ENCODE results near the gene ARHGAP30.

ARHGAP30 gene

DNA sequence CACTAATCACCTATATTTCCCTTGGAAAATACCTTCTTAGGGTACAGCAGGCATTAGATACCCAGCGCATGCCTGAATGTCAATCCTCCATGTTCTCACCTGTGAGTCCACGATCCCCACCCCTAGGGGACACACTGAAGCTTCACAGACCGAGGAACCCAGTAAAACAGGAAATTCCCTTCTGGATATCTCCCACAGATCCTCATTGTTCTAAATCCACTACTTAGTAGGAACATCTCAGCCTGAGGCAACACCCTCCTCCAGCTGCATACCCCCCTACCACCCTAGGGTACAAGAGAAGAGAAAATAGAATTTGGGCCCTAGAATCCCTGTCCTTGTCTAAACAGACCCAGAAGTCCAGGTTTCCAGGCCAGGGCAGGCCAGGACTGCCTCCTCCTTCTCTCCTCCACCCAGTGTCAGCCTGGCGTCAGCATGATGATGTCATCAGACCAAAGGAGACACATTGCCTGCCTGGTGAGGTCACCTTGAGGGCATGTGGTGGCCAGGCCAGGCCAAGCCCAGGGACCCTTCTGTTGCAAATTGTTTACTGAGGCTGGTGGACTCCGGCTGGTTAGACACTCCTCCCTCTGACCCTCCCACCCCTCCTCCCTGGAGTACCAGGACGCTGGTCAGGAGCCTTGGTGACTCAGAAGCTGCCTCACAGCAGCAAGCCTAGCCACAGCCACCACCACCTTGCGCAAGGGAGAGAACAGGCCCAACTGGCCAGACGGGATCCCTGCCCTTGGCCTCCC is 13.5 kb upstream of the ARHGAP30 start:
- TF ChIP-seq CREB1 (IDR thresholded peaks at IDR 0.05; ENCODE audit: low read depth): peak; percentile 73
- peak; percentile 59; the same call in 1 of the 2 replicates for TF ChIP-seq FOXM1 (IDR thresholded peaks at IDR 0.05; ENCODE audit: borderline replicate concordance, low read depth)
- TF ChIP-seq RAD21 (IDR thresholded peaks at IDR 0.05; ENCODE audit: low read depth): no peak; the same call in 1 of the 2 replicates
- no peak for TF ChIP-seq TAF1 (IDR thresholded peaks at IDR 0.05; ENCODE audit: low read depth)
- TF ChIP-seq YY1 (IDR thresholded peaks at IDR 0.05; ENCODE audit: low read depth): peak; percentile 62
- TF ChIP-seq TCF12 (IDR thresholded peaks at IDR 0.05; ENCODE audit: low read depth): peak; percentile 93
- peak; percentile 77 for TF ChIP-seq EP300 (IDR thresholded peaks at IDR 0.05; ENCODE audit: borderline replicate concordance)
- 0 out of 2 replicates have a peak, but pooled peaks have one; percentile 38 for TF ChIP-seq USF1 (IDR thresholded peaks at IDR 0.05)
- peak; percentile 99 for TF ChIP-seq CEBPB (IDR thresholded peaks at IDR 0.05)
- TF ChIP-seq, protein P1, sequence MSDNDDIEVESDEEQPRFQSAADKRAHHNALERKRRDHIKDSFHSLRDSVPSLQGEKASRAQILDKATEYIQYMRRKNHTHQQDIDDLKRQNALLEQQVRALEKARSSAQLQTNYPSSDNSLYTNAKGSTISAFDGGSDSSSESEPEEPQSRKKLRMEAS (IDR thresholded peaks at IDR 0.05): peak; percentile 48; the same call in 1 of the 2 replicates
- peak; percentile 77 for TF ChIP-seq TEAD4 (IDR thresholded peaks at IDR 0.05)
- TF ChIP-seq, protein P2, sequence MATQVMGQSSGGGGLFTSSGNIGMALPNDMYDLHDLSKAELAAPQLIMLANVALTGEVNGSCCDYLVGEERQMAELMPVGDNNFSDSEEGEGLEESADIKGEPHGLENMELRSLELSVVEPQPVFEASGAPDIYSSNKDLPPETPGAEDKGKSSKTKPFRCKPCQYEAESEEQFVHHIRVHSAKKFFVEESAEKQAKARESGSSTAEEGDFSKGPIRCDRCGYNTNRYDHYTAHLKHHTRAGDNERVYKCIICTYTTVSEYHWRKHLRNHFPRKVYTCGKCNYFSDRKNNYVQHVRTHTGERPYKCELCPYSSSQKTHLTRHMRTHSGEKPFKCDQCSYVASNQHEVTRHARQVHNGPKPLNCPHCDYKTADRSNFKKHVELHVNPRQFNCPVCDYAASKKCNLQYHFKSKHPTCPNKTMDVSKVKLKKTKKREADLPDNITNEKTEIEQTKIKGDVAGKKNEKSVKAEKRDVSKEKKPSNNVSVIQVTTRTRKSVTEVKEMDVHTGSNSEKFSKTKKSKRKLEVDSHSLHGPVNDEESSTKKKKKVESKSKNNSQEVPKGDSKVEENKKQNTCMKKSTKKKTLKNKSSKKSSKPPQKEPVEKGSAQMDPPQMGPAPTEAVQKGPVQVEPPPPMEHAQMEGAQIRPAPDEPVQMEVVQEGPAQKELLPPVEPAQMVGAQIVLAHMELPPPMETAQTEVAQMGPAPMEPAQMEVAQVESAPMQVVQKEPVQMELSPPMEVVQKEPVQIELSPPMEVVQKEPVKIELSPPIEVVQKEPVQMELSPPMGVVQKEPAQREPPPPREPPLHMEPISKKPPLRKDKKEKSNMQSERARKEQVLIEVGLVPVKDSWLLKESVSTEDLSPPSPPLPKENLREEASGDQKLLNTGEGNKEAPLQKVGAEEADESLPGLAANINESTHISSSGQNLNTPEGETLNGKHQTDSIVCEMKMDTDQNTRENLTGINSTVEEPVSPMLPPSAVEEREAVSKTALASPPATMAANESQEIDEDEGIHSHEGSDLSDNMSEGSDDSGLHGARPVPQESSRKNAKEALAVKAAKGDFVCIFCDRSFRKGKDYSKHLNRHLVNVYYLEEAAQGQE (IDR thresholded peaks at IDR 0.05; ENCODE audit: low read depth): no peak
- peak; percentile 80 for TF ChIP-seq NFIC (IDR thresholded peaks at IDR 0.05)

GRCh38 chr1:161082483-161082882 is 12.8 kb upstream of the ARHGAP30 start:
- TF ChIP-seq CREB1 (IDR thresholded peaks at IDR 0.05; ENCODE audit: low read depth): no peak
- TF ChIP-seq NFIC (IDR thresholded peaks at IDR 0.05): no peak
- TF ChIP-seq USF1 (IDR thresholded peaks at IDR 0.05): no peak
- no peak for TF ChIP-seq TEAD4 (IDR thresholded peaks at IDR 0.05)
- no peak for TF ChIP-seq ZBTB7A (IDR thresholded peaks at IDR 0.05; ENCODE audit: low read depth)
- no peak for TF ChIP-seq TCF12 (IDR thresholded peaks at IDR 0.05; ENCODE audit: low read depth)
- TF ChIP-seq, protein P1 (IDR thresholded peaks at IDR 0.05): no peak
- TF ChIP-seq, protein P2 (IDR thresholded peaks at IDR 0.05; ENCODE audit: low read depth): no peak
- TF ChIP-seq EGR1 (IDR thresholded peaks at IDR 0.05): no peak
- TF ChIP-seq EP300 (IDR thresholded peaks at IDR 0.05; ENCODE audit: borderline replicate concordance): no peak
- no peak for TF ChIP-seq RAD21 (IDR thresholded peaks at IDR 0.05; ENCODE audit: low read depth)
- TF ChIP-seq TAF1 (IDR thresholded peaks at IDR 0.05; ENCODE audit: low read depth): no peak
- no peak for TF ChIP-seq YY1 (IDR thresholded peaks at IDR 0.05; ENCODE audit: low read depth)
- TF ChIP-seq FOXM1 (IDR thresholded peaks at IDR 0.05; ENCODE audit: borderline replicate concordance, low read depth): no peak
- TF ChIP-seq CEBPB (IDR thresholded peaks at IDR 0.05): no peak

GRCh38 chr1:161081519-161081918 is 11.8 kb upstream of the ARHGAP30 start:
- TF ChIP-seq USF1 (IDR thresholded peaks at IDR 0.05) (no peak), TAF1 (IDR thresholded peaks at IDR 0.05; ENCODE audit: low read depth) (no peak), TCF12 (IDR thresholded peaks at IDR 0.05; ENCODE audit: low read depth) (no peak)
- TF ChIP-seq, protein P2 (IDR thresholded peaks at IDR 0.05; ENCODE audit: low read depth): no peak
- TF ChIP-seq, protein P1 (IDR thresholded peaks at IDR 0.05): no peak

All from Ishikawa (cell line).